EL (cell line): ENCODE measurements around the gene HPSE2.

Source experiments
- DNase-seq: peaks from one replicate; pipeline ENCODE4 v3.0.0-alpha.2; 2016

Gene HPSE2

DNA sequence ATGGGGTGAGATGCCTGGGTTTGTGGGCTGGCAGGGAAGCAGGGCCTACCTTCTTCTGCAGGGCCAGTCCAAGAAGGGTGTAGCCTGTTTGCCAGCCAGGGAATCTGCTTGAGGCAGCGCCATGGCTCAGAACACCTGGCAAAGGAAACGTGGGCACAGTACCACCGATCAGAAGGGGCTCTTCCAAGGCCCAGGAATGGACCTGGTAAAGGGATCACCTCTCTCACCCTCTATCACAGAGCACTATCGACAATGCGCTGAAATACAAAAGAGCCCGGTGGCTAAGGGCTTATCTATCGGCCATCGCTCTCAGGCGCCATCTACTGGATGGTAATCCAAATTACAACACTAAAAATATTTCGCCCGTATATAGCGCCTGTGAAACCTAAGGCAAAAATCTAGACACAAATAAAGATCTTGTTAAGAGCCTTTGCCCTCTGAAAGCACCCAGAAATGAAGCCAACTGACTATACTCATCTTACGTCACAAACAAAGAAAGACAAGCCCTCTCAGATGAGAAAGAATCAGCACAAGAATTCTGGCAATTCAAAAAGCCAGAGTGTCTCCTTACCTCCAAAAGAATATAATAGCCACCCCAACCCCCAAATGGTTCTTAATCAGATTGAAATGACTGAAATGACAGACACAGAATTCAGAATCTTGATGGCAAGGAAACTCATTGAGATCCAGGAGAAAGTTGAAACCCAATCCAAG, 571.2 kb downstream of the HPSE2 start:
- DNase-seq, result peak; percentile 30

GRCh38 chr10:98659951-98660350, 575.7 kb downstream of the HPSE2 start:
- DNase-seq, result no peak

- no peak for DNase-seq
Measured at GRCh38 chr10:98655492-98655891, 580.2 kb downstream of the HPSE2 start.

GRCh38 chr10:98649170-98649569, 586.5 kb downstream of the HPSE2 start:
- DNase-seq, result no peak

- DNase-seq, result no peak
Measured at GRCh38 chr10:98646998-98647917, 588.4 kb downstream of the HPSE2 start.

DNA sequence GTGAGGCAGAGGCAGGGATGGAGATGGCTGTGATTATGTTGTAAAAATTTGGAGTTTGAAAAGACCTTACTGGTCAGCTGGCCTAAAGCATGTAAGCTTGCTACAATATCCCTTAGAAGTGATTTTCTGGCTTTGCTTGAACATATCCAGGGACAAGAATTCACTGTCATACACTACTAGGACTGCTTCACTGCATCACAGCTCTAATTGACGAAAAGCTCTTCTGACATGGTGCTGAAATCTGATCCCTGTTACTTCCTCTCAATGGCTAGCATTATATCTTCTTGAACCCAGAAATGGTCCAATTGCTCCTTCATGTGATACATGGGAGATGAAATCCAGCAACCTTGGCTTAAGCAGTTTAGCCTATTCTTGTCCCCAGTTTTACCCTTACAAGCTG, 591.2 kb downstream of the HPSE2 start:
- DNase-seq, result no peak

DNA sequence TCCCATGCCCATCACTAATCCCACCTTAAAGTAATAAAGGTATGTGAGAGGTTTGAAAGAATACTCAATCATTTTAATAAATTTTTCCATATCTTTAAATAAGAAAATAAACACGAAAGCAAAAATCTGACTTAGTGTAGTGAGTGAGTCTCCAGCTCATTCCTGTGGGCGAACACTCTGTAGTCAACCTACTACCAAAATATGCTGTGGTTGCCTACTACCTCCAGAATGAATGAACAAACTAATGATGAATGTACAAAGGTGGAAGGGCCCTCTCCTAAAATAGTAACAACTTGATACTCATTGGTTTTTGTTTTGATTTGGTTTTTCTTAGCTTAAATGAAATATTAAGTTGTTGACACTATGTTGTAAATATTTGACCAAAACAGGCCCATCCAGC, 593.4 kb downstream of the HPSE2 start:
- no peak for DNase-seq

DNA sequence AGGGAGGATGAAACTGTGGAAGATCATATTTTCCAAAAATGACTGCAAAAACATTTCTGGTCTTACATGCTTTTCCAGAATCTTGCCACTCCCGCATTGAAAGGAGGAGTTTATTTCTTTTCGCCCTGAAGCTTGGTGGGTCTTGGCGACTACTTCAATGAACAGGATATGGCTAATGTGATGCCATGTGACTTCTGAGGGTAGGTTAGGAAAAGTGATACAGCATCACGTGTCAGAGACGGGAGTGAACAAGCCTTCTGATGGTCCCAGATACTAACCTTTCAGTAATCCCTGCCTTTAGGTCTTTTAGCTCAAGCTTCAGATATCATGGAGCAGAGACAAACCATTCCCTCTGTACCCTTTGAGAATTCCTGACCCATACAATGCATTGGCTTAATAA, 596.7 kb downstream of the HPSE2 start:
- DNase-seq, result no peak

GRCh38 chr10:98636921-98637329, 598.7 kb downstream of the HPSE2 start:
- no peak for DNase-seq

DNA sequence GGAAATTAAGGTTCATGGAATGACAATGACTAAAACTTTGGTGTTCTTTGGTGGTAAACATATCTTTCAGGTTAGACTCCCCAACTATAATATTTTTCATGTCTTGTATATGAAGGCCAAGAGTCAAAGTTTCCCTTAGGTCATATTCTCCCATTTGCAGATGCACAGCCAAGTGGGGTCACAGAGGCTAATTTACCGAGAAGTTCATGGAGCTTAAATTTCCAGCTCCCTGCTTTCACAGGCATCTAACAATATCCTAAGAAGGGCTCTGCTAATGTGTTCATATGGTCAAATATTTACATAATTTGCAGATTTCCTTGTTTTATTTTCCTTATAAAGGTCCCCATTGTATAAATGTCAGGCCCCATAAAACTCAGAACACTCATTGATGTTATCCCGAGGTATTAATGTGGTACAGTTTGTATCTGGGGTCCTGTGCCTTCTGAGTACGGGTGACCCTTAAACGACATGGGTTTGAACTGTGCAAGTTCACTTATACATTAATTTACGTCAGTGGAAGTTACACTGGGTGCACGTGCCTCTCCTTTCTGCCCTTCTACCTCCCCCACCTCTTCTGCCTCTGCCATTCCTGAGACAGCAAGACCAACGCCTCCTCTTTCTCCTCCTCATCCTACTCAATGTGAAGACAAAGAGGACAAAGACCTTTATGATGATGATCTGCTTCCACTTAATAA, 603.0 kb downstream of the HPSE2 start:
- DNase-seq, result no peak

GRCh38 chr10:98628206-98628605, 607.4 kb downstream of the HPSE2 start:
- DNase-seq, result no peak

DNA sequence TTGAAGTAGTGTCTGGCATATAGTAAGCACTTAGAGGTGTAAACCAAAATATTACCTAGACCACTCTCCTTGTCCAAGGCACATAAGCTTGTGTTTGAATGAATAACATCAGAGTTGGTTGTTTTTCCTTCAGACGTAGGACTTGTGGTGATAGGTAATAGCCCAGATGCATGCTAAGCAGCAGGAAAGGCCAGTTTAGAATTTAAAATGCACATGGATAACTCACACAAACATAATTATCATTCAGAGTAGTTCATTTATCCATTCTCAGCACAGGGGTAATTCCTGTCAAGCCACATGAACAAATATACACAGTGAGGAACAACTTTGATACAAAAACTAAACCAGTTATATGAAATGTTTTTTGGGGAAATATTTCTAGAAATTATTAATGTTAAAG, 607.9 kb downstream of the HPSE2 start:
- DNase-seq, result no peak

DNA sequence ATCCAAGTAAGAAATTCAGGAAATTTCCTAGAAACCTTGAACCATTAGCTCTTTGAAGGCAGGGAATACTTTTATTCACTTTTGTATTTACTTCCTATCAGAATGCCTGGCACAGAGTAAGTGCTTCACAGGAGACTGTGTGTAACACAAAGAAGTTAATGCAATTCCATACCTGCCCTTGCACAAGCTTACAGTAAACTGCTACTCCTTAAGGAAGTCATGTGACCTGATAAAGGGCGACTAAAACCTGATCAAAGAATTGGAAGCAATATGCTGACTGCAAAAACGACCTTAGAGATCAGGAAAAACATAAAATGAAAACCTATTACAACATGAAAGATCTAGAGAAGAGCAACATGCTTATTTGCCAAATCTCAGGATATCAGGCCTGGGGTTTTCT, 610.7 kb downstream of the HPSE2 start:
- DNase-seq, result no peak

GRCh38 chr10:98623176-98623575, 612.5 kb downstream of the HPSE2 start:
- no peak for DNase-seq

GRCh38 chr10:98621630-98622029, 614.0 kb downstream of the HPSE2 start:
- no peak for DNase-seq

GRCh38 chr10:98620503-98620902, 615.1 kb downstream of the HPSE2 start:
- no peak for DNase-seq

DNA sequence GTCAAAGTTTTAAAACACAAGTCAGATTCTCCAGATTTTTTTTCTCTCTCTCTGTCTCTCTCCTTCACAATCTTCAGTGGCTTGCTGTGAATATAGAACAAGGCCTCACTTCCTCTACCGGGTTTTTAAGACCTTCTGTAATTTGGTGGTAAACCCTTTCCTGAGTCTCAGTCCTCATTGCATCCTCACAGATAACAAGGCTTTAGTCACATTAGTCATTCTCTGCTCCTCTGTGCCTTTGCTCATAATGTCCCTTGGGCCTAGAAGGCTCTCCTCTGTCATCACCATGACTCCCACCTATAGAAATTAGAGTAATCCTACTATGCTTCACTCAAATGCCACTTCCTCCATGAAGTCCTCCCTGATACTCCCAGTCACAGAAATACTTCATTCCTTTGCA, 616.2 kb downstream of the HPSE2 start:
- DNase-seq, result no peak

- no peak for DNase-seq
Measured at GRCh38 chr10:98617906-98618520, 617.6 kb downstream of the HPSE2 start.

DNA sequence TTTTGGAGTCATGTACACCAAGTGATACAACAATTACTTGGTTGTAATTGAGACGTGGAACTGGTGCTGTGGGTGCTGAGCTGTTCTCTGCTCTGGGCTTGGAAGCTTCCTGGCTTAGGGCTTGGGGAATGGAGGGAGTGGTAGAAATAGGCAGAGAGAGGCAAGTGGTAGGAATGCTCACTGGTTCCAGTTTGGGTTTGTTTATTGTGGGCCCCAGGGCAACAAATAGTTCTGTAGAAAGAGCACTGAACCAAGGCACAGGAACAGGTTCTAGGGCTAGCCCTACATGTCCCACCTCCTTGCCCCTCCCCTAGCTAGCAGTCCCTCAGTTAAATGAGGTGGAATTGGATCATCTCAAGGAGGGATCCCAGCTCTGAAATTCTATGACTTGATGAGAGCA, 622.2 kb downstream of the HPSE2 start:
- no peak for DNase-seq

- DNase-seq, result no peak
Measured at GRCh38 chr10:98611436-98611835, 624.2 kb downstream of the HPSE2 start.

- DNase-seq, result no peak
Measured at GRCh38 chr10:98610836-98611235, 624.8 kb downstream of the HPSE2 start.

- DNase-seq, result no peak
Measured at GRCh38 chr10:98610301-98610700, 625.4 kb downstream of the HPSE2 start.

GRCh38 chr10:98609265-98609664, 626.4 kb downstream of the HPSE2 start:
- DNase-seq, result no peak
